SKM-1 (cell line): Measurements from ENCODE around the gene RAC3.

ENCODE experiments used
- DNase-seq: peaks from one replicate; lab custom pipeline; 2025; ENCODE audit not compliant: unreplicated experiment; lab: John Stamatoyannopoulos, UW

RAC3 gene

DNA sequence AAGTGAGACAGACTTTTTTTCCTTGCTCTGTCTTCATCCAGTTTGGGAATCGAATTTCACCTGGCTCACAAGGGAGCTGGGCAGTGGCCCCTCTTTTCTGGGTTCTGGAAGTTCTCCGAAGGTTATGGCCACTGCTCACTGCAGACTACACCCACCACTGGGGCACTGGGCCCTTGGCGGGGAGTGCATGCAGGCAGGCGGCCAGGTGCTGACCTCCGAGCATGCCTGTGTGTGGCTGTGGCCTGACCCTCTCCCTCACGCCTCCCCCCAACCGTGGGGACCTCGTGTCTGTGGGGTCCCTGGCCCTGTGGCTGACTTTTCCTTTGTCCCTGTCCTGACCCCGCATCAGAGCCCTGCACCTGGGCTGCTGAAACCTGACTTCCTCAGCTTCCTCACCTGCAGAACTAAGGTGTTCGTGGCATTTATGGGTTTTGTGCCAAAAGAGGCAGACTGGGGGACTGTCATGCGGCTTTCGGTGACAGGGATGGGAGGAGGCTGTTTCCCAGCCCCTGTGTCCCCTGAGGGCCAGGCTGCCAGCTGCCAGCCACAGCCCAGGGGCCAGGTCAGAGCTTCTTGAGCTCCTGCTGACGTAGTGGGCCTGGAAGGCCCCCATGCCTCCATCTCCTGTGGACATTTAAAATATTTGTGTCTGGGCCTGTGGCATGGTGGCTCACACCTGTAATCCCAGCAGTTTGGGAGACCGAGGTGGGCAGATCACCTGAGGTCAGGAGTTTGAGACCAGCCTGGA lies 32.6 kb upstream of the RAC3 start:
- DNase-seq: no peak

DNA sequence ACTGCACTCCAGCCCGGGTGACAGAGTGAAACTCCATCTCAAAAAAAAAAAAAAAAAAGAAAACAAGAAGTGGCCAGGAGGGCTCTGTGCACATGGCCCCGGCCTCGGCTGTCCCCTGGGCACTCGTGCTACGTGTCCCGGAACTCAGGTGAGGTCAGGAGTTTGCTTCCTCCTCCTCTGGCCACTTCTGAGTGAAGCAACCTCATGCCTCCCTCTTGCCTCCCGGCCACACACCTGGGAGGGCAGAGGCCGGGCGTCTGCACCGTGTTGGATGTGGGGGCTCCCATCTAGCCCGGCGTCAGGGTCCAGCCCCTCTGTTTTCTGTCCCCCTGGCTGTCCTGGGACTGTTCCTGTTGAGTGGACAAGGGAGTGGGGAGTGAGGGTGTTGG lies 31.9 kb upstream of the RAC3 start:
- DNase-seq: no peak

DNA sequence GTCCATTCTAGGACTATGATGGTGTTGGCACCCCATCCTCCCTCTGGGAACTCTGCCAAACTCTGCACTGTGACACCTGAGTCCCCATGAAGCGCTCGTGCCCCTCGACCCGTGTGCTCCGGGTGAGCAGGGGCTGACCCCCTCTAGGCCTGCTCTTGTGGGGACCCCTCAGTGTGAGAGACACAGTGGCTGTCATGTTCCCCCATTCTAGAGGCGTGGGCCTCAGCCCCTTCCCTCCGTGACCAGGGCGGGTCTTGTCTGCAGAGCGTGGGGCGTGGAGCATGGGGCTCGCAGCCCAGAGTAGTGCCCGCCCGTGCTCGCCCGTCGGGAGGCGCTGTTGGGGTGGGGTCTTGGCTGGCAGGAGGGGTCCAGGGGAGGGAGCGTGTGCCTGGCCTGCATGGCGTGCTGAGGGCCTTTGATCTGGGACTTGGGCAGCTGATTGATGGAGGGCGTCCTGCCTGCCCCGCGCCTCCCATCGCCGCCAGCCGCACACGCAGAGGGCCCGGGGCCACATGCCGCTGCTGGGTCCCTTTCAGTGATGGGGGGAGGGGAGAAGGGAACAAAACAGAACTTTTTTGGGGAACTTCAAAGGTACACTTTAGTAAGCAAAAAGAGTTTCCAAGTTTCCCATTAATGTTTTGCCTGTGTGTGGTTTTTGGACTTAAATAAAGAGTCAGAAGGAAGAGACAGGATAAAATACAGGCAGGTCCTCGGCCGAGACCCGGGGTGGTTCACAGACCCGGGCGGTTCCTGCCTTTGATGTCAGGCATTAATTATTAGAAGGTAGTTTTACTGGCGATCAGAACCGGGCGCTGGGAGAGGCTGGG lies 31.3 kb upstream of the RAC3 start:
- no peak for DNase-seq

DNA sequence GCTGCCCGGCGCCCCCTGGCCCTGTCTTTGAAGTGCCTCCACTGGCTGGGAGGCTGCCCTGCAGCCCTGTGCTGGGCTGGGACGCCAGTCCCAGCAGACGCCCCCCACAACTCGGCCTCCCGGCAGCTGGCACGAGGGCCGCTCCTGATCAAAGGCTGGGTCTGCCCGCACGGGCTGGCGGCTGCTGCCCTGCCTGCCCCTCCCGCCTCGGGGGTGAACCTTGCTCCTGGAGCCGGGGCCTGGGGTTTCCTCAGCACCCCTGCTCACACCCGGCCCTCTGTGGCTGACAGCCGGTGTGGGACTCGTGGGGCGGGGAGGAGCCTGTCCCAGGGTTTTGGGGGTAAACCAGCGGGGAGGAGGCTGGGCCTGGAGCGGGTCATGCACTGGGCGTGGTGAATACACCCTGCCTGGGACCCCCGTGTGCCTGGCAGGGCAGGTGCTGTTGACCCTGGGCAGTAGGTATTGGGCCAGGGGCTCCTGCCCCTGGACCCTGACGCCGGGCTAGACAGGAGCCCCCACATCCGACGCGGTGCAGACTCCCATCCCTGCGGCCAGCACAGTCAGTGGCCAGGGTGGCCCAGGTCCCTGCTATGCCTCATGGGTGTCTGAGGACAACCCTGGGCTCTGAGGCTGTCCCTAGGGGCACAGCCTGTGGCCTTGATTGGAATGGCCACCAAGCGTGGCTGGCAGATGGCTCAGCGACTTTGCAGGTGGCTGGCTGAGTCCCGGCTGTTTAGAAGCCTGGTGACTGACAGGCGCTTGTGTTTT lies 30.5 kb upstream of the RAC3 start:
- DNase-seq: no peak

DNA sequence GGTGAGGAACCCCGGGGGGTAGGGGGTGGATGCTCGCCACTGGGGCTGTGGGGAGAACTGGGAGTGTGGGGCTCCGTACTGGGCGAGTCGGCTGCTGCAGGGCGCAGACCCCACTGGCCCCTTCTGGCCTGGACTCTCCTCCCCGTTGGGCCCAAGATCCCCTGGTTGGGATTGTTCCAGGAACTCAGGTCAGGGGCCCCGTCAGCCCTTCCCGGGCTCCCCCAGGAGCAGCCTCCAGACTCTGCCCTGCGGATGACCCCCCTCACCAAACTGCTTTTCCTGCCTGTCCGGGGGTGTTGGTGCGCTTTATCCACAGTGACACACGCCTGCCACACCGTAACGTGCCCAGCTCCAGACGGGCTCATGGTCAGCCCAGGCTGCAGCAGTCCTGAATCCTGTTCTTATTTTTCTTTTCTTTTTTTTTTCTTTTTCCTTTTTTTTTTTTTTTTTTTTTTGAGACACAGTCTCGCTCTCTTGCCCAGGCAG lies 29.9 kb upstream of the RAC3 start:
- DNase-seq: no peak

DNA sequence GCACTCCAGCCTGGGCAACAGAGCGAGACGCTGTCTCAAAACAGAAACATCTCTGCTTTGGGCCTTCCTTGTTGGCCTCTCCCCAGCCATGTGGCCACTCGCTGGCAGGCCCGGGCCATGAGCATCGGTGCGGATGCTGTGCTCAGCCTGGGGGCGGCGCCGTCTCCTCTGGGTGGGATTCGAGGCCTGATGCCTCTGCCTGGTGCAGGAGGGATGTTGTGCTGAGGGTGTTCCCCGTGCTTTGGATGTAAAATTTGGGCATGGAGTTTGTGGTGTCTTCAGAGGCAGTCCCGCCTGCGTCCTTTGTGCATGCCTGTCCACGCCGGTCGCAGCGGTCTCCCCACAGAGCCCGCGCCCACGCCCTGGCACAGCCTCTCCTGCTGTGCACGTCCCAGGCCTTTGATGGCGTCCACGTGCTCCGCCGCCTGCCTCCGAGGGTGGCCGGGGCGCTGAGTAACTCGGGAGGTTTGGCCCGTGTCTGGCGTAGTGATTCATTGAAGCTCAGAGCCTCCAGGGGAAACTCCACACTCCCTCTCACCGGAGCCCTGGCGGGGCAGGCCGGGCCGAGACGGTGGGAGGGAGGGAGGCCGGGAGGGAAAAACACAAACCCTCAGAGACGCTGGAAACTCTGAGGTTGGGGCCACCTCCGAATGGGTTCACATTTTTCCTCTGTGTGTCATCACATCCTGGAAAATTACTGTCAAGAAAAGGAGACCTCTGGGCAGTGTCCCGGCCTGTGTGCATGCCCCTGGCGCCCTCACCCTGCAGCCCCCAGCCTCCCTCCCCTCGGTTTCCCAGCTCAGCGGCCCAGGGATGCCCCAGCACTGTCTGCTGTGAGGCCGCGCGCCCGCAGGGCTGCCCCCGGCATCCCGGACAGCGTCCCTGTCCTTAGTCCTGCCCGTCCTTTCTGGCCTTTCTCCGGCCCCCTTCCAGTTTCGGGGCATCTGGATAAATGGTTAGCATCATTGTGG lies 27.8 kb upstream of the RAC3 start:
- no peak for DNase-seq

DNA sequence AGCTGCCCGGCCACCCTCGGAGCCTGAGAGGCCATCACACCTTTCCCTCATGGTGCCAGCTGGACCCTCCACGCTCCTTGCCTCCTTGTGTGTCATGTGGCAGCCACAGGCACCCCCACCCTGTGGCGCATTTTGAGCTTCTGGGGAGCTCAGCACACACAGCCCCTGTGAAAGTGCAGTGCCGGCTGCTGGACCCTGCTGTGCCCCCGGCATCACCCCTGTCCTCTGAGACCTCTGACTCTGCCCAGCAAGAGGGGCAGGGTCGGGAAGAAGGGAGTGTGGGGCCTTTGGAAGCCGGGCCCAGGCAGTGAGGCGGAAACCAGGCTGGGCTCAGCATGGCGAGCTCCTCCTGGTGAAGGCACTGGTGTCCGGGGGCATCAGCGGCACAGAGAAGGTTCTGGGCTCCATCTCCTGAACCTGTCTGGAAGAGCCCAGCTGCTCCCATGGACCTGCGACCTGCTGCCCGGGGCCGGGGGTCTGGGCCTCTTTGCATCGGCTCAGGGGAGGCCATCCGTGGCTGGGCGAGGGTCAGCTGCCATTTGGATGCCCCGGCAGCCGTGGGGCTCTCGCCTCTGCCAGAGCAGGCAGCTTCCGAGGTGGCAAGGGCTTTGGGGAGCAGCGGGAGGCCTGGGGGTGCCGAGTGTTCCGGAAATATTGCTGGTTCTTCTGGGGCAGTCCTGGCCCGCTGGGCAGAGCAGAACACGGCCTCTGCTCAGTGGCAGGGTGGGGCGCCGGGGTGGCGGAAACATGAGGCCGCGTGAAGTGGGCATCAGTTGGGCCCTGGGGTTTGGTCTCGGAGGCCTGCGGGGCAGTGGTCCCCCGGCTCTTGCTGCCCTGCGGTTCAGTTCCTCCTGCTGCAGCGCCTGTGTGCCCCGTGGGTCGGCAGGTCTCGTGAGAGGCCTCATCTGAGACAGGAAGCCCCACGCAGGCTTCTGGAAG lies 26.7 kb upstream of the RAC3 start:
- DNase-seq: no peak

DNA sequence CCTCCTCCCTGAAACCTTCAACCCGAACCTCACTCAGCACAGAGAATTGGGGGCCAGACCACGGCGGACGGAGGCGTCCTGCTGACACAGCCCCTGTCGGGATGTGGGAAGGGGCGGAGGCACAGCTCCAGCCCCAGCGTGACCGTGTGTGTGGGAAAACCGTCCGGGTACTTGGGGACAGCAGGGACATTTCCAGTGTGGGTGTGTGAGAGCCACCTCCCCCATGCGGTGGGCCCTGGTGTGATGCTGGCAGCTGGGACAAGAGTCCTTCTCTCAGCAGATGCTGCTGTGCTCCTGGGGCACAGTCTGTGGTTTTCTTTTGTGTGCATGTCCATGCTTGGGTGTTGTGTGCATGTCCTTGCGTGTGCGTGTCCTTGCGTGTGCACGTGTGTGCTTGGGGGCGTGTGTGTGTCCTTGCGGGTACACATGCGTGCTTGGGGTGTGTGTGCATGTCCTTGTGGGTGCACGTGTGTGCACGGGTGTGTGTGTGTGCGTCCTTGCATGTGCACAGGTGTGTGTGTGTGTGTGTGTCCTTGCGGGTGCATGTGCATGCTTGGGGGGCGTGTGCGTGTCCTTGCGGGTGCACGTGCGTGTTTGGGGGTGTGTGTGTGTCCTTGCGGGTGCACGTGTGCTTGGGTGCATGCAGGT lies 25.7 kb upstream of the RAC3 start:
- no peak for DNase-seq

DNA sequence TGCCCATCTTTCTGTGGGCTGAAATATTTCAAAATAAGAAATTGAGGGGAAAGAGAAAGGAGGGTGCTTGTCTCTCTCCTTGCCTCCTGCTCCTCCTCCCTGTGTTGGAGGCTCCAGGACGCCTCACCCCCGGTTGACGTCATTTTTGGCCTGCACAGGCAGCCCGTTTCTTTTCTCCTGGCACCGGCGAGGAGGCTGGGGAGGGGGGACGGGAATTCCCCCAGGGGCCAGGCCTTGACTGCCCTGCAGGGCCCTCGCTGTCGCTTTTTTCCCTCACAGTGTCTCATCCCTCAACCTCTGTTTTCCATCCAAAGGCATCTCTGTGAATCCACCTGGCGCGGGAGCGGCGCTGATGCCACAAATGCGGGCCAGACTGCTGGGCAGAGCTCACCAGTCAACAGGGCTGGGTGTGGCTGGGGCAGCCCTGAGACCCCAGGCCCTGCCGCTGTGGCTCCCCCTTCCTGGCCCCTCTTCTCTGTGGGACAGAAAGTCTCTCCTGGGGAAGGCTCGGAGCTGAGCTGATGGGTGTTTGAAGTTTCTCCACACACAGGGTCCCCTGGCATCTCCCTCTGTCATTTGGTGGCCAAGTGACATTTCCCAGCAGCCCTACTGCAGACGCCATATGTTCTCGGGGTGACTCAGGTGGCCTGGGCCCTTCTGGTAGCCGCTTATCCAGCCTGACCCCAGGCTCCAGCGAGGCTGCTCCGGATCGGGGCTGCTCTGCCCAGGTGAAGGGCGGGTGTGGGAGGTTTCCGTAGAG lies 24.8 kb upstream of the RAC3 start:
- DNase-seq: no peak

DNA sequence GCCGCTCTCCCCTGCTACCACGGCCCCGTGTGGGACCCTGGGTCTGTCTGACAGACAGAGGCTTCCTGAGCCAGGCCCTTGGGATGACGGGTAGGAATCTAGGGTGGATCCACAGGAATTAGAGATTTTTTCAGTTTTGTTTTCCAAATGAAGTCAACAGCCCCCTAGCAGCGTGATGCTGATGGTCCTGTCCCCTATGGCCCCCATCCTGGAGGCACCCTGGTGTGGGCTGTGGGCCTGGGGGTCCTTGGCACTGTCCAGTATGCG lies 24.3 kb upstream of the RAC3 start:
- DNase-seq: no peak

DNA sequence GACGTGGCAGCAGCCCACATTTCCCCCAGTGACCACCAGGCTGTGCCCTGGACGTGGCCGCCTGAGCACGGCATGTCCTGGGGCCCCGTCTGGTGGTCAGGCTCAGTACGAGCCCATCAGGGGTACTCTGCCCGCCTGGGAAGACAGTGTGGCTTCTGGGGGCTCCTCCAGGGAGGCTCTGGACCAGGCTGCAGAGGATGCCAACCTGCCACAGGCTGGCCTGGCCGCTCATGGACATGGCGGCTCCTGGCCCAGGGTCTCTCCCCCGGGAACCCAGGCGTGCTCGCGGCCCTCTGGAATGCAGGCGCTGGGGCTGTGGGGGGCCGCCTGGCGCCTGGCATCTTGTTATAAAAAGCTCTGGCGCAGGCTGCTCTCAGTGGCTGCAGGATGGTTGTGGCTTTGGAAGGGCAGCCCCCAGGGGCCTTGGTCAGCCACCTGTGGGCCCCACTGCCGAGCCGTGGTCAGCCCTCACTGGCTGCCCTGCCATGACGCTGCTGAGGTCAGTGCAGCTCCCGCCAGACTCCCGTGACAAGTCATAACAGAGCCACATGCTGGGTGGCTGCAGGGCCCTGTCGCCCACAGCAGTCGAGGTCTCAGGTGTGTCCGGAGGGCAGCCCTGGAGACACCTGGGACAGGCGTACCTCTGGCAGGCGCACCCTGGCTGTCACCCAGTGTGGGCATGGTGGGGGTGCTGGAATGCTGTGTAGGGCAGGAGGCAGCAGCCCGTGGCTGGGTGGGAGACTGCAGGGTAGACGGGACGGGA lies 23.8 kb upstream of the RAC3 start:
- no peak for DNase-seq

DNA sequence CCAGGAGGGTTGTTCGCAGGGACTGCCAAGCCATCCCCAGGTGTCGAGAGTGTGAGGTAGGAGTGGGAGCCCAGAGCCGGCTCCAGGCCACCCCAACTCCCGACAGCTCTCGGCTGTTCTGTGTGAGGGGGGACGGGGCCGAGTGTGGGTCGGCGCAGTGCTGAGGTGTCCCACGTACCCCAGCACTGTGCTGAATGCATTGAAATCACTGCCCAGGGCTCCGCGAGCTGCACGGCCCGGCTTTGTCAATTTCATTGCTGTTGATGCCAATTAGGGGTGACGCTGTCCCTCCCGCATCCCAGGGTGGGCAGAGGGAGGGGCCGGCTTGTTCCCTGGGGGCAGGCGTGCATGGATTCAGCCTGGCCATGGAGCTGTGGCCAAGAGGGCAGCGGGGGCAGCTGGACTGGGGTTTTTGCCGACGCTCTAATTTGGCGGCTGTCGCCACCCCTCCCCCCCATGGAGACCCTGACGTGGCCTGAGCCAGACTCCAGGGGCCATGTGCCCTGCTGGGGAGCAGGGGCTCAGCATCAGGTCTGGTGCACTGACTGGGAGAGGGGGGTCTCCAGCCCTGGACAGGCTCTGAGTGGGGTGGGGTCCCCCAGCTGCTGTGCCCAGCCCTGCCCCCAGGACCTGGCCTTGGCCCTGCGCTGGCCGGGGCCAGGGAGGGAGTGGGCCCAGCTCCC lies 23.1 kb upstream of the RAC3 start:
- no peak for DNase-seq

DNA sequence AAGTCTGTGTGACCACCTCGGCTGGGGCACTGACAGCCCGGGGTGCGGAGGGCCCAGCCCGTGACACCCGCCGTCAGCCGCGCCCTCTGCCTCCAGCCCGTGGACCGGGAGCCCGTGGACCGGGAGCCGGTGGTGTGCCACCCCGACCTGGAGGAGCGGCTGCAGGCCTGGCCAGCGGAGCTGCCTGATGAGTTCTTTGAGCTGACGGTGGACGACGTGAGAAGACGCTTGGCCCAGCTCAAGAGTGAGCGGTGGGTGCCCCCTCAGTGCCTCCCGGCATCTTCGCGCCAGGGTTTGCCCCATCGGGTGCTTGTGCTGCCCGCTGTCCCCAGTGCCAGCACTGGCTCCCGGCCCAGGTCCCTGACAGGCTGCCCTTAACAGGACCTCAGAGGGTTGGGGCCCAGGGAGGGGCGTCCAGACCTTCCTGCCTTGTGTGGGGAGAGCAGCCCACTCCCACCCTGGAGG lies 22.5 kb upstream of the RAC3 start:
- no peak for DNase-seq

DNA sequence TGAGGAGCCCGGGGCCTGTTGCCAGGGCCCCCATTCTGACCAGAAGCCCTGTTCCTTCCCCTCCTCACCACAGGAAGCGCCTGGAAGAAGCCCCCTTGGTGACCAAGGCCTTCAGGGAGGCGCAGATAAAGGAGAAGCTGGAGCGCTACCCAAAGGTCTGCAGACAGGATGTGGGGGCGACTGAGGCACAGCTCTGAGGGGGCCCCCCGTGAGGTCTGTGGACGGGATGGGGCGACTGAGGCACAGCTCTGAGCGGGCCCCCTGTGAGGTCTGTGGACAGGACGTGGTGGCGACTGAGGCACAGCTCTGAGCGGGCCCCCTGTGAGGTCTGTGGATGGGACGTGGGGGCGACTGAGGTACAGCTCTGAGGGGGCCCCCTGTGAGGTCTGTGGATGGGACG lies 22.1 kb upstream of the RAC3 start:
- no peak for DNase-seq

DNA sequence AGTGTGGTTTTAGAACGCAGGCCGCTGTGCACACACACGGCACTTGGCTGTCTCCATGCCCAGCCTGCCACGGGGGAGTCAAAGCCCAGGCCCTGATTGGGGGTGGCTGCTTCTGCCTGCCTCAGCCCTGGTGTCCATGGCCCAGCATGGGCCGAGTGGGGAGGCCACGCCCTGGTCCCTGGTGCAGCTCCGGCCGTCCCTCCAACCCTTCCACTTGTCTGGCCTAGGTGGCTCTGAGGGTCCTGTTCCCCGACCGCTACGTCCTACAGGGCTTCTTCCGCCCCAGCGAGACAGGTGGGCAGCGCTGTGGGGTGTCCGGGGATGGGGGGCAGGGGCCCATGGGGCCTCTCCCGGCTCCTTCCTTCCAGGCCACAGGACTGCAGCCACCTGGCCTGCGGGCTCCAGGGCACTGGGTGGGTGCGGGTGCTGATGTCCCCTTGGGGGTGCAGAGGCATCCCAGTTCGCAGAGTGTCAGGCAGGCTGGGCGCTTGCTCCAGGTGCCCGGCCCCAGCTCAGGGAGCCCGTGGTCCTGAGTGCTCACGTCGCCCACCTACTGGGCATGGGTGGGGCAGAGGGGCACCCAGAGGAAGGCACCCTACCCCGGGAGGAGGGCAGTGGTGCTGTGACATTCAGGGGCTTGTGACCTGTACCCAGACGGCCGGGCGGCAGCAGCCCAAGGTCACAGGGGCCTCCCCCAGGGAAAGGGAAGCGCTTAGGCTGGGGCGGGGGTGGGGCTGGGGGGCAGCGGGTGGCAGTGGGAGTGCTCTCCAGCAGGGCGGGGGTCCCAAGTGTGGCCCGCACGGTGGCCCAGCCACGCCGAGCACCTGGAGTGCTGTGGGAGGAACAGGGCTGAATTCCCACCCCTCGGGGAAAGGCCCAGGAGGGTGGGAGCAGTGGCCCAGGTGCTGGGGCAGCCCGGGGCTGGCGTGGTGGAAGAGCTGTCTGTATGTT lies 20.6 kb upstream of the RAC3 start:
- DNase-seq: no peak

DNA sequence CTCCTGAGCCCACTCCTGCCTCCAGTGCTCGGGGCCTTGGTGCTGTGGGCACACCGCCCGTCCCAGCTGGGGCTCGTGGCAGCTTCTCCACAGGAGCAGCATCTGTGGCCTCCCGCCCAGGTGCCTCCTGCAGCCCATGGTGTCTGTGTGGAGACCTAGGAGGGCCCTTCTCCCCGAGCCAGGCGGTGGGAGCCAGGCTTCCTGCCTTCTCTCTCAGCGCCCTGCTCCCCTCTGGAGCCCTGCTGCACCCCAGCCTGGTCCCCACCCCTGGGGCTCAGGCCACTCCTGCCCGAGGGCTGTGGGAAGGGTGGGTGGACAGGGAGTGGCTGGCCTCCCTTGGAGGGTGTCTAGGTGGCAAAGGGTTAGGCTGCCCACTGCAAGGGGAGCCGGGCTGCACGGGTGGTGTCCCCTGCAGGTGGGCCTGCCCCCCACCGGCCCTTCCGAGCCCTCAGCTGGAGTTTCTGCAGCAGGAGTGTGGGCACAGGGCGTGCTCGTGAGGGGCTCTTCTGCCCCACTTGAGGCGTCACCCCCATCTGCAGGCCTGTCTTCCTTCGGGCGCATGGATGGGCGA lies 19.8 kb upstream of the RAC3 start:
- DNase-seq: no peak
